Middle frontal gyrus (tissue), 1 donor: ENCODE data around the gene GGACT.
"Not testable (repeated sequence)": the region's sequence is repeated elsewhere in the genome, so short reads cannot be mapped to it uniquely, and the experiment has no call there.

Experiments
- DNase-seq: peaks from one replicate; pipeline ENCODE4 v3.0.0-alpha.2; 2015; ENCODE audit warnings: low spot score; ENCODE audit errors: extremely low spot score

GGACT gene

DNA sequence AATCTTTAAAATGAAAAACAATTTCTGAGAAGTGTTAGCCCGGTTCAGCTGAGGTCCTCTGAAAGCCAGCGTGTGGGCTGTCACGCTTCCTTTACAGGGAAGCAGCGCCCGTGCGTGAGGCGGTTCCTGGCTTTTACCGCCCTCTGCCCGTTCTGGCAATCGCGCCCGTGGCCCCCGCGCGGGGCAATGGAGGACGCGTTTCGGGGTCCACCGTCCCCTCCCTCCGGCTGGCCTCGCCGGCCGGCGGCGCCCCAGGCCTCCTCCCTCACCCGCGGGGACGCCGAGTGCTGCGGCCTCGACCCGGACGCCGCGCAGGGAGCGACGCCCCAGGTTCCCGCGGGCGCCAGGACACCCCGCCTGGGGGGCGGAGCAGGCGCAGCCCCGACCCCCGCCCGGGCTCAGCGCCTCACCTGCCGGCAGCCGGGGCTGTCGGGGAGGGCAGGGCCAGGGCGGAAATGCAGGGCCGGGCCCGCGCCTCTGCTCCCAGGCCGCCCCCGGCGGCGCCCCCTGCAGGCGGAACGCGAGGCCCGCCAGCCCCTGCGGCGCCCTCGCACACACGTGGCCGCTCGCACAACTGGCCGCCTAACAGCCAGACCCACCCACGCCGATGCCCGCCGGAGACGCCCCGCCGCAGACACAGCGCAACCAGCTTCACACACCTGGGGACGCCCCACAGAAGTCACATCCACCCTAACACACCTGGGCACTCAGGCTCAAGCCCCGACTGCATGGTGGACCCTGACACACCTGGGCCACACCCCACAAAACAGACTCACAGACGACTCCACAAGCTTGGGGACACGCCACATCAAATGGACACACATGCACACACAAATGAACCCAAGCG lies at the start of gene GGACT:
Gene GGACT (minus strand): TSS at position 459 of the 847 bp plus-strand sequence. CDS start 56,198 bp downstream, outside the sequence.
- no peak for DNase-seq

DNA sequence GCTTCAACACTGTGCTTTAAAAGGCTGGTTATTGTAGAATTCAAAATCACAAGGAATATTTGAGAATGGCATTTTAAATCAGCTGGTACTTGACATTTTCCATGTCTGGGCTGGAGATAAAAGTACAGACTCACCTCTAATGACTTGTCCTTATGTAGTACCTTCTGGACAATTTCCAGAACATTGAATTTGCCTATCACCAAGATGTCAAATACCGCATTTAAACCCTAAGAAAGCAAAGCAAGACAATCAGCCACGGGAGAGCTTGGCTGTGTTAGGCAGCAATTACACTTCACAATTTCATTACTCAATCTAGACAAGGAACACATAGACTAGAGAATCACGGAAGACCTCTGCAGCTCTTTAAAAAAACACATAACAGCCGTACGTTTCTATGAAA lies 49.2 kb upstream of the GGACT start:
- no peak for DNase-seq

DNA sequence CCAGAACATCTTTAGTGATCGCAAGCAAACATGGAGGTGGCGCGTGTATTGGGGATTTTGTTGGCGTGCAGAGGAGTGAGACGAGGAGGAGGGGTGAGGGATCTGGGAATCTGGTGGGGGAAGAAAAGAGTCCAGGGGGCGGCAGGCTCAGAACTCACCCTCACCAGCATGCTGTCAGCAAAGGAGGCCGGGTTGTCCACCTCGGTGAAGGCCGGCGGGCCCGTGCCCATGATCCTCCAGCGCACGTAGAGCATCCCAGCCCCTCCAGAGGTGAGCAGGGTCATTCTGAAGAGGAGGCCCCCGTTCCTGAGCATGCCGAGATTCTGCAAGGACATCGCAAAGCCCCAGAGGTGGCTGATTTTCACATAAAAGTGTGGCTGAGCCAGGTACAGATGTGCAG lies 48.8 kb upstream of the GGACT start:
- DNase-seq, result no peak

DNA sequence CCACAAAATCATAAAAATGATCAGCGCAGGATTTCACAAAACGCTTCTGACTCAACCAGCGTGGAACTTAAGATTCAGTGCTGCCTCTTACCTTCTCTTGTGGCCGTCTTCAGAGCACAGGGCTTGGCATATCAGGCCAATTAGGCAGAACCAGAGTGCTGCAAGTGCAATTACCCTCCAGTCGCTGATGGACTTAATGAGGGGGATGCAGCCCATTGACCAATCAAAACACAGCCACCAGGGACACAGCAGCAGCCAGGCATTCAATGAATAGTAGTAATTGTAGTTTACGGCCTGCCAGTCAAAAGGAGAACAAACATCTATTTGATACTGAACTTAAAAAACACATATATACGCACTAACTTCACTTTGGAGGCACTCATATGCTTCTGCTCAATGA lies 47.9 kb upstream of the GGACT start:
- DNase-seq, result no peak

DNA sequence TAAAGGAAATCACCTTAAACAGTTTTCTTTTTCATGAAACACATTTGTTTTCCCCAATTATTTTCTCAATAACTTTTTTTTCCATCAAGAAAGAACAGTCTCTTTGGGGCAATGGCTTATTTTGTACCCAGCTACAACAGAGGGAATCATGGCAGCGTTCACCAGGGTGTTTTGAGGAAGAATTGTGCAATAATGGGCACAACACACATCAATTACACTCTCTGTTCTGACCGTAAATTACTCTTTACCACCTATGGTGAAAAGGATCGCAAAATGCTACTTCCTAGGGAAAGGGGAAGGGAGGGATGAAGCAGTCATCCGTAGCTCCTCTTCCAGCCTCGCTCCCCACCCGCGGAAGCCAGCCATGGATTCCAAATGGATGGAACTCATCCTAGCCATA lies 47.4 kb upstream of the GGACT start:
- DNase-seq, result no peak

DNA sequence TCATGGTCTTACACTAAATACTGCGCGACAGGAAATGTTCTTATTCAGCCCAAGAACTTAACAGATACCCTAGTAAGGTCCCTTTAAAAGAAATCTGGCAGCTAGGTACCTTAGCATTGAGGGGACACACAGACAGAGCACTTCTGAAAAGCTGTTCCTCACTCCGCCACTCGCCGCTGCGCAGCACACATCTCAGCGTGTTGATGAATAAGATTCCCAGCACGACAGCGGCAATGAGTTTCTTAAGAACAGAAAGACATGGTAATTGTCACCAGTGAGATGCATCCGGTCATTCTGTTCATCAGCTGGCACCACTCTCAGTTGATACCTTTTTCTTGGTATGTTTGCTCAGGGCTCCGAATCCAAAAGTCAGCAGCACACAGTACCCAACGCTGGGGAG lies 46.1 kb upstream of the GGACT start:
- DNase-seq, result no peak

DNA sequence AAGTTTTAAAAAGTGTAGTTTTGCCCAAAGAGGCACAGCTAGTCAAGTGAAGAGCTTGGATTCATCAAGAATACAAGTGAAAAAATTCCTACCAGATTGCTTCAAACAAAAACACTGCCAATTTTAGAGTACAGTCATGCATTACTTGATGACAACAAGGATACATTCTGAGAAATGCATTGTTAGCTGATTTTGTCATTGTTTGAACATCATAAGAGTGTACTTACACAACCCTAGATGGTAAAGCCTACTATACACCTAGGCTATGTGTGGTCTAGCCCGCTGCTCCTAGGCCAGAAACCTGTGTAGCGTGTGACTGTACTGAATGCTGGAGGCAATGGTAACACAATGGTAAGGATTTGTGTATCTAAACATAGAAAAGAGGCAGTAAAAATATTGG lies 44.9 kb upstream of the GGACT start:
- no peak for DNase-seq

DNA sequence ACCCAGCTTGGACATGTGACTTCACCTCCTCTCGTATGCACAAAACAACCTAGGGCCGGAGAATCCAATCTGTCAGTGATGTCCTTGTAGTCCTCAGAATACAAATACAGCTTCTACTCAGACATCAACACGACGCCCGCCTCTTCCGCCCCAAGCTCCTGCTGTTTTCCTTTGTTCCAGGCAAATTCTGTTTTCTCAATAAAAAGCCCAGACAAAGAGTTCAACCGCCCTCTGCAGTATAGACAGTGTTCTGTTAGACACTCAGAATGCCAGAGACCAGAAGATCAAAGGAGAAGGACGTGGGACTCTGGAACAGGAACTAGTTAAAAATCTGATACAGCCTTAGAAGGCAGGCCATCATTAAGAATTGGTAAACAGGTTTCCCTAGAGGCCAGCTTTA lies 42.0 kb upstream of the GGACT start:
- no peak for DNase-seq

DNA sequence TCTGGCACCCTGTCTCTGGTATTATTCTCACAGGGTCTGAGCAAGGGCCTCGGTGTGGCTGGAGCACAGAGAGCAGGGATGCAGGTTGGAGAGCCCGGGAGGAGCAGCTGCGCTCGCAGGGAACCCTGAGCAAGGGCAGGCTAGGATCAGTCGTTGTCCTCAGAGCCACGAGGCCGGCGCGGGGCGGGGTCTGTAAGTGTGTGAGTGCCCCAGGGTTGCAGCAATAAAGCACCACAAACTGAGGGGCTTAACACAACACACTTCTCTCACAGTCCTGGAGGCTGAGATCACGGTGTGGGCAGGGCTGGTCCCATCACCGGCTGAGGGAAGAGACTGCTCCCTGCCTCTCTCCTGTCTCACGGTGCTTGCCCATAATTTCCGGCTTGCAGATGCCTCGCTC lies 38.5 kb upstream of the GGACT start:
- no peak for DNase-seq

DNA sequence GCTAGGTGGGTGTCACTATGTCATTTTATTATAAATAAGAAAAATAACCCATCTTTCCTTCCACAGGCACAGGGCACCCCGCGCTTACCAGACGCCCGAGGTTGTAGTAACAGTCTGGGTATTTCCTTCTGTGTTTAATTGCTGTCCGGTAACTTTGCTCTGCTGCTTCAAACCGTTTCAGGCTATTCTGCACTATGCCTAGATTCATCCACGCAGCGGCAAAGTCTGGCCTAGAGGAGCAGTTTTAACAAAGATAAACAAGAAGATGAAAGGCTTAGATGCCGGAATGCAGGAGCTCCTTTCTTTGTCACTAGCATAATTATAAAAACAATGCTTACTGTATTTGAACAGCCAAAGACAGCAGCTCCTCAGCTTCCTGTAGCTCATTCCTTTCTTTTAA lies 36.9 kb upstream of the GGACT start:
- DNase-seq, result no peak

DNA sequence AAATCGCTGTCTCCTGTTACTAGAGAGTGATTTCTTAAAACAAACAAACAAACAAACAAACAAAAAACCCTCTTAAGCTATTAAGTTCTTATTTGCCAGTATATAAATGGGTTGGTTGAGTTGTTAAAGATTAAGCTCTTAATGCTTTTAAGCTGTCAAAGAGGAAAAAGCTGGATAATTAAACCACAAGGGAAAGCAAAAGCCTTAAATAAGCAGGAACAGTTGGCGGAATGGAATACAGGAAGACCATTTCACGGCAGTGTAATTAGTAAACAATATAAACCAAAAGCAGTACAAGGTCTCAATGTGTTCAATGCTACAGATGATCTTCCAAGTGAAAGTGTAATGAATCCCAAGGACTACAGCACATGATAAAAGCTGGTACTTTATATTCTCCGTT lies 32.2 kb upstream of the GGACT start:
- no peak for DNase-seq

DNA sequence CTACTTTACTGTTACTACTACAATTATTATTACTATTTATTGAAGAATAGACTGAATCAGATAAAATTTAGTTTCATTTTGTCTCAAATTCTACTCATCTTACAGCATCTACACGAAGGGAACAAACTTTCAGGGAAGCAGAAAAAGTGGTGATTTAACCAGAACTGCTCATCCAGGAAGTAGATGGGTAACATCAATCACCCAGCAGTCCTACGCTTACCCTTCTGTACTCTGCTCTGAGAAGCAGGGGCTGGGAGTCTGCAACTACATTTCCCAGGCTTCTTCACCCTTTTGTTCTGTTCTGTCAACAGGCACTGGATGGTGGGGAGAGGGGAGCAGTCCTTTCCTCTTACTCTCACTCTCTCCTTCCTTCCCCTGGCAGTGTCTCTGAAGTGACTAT lies 31.4 kb upstream of the GGACT start:
- DNase-seq, result no peak

DNA sequence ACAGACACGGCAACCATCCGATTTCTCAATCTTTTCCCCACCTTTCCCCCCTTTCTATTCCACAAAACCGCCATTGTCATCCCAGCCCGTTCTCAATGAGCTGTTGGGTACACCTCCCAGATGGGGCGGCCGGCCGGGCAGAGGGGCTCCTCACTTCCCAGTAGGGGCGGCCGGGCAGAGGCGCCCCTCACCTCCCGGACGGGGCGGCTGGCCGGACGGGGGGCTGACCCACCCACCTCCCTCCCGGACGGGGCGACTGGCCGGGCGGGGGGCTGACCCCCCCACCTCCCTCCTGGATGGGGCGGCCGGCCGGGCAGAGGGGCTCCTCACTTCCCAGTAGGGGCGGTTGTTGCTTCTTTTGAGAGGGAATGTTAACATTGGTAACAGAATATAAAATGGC lies 30.3 kb upstream of the GGACT start:
- not testable (repeated sequence) for DNase-seq

DNA sequence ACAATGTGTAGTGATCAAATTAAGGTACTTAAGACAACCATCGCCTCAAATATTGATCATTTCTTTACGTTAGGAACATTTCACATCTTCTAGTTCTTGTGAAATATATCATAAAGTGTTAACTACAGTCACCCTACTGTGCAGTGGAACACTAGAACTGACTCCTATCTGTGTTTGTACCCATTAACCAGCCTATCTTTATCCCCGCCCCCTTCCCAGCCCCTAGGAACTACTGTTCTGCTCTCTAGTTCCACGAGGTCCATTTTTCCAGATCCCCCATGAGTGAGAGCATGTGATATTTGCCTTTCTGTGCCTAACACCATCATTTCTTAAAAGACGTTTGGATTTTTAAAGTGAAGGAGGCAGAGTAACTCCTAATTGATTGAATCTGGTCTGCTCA lies 24.4 kb upstream of the GGACT start:
- no peak for DNase-seq

DNA sequence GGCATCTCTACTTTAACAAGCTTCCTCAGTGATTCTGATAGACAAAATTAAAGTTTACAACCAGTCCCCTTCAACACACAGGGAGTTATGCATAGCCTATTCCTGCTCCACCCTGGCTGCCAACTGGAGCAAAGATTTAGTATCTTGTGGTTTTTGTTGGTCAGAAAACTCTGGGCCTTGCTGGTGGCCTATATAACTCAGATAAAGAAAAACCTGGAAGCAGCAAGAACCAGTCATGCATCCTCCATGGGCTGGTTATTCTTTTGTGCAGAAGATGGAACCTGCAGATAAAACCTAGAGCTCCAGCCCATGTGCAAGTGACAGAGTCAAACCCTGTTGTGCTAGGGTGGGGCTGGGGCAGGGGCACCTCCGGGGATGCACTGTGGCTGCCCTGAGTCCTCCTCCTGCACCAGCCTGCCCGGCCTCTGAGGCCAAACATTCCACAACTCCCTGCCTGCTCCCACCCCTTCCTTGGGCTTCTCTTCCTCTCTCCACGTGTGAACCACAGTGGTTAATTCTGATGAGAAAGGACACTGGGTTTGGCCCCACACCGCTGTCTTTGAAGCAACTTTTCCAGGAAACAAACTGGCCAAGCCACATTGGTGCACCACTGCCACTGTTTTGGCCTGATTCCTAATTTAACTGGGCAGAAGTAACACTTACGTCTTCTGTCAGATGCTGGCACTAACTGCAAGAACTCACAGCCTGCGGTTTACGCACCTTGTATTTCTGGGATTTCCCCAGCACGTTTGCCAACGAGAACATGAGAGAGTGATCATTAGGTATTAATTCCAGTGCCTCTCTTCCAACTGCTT lies 23.3 kb upstream of the GGACT start:
- DNase-seq, result no peak

DNA sequence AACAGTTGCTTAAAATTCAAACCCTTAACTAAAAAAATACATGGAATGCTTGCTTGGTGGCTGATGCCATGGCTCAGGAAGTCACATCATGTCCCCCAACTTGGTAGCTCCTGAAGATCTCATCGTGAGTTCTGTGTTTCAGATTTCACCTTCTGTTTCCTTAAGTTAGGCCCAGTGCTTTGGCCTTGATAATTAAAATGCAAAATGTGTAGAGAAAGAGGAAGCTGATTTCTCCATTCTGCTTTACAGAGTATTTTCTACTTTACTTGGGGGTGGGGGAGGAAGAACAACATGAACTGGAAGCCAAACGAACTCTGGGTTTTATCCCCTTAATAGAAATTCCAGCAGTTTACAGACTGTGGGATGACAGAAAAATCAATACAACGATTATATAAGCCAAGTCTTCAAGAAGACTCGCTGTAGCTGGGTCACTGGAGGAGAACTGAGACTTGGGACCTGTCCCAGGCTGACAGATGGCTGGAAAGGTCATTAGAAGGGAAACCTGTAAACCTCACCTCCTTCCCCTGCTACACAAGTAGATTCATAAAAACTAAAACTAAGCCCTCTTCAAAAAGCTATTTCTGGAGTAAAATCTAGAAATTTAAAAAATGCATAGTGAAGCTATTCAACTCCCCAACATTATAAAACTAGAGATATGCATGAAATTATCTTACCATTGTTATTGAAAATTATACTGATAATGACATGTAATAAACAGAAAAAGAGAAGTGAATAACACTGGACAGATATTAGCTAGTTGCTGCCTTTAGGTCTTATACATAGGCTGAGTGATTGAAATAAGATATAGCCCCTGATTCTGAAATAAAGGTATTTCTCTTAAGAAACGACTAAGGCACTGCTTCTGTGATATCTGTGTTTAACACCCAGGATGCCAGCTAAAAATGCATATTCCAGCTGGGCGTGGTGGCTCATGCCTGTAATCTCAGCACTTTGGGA lies 22.1 kb upstream of the GGACT start:
- DNase-seq, result no peak

DNA sequence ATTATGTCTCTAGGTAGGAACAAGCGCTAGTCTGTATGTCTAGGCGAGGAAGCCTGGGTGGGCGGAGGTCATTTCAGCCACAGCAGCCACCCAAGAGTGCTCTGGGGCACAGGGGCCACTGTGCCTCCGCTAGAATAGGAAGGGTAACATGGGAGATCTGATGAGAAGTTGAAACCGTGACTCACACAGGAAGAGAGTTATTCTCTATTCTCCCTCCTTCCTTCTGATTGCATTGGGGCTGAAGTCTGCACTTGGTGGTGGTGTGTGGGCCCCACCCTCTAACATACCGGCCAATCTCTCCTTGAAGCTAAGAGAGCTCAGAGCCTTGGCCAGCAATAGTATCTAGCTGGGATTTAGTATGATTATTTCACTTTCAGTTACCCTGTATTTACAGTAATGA lies 20.3 kb upstream of the GGACT start:
- DNase-seq, result no peak

DNA sequence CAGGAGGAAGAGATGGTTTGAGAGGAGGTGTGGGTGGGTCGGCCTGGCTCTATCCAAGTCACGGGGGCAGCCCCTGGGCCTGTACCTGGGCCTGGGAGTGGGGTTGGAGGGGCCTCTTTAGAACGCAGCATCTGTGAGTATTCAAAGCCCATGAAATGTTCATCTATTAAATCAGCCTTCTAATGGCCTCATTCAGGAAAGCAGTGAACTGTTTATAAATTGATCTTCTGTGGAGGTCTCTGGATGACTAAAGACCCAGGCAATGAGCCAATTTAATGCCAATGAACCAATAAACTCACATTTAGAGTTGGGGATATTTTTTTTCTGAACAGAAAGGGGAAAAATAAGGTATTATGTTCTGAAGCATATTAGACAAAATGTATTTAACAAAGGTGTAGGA lies 19.9 kb upstream of the GGACT start:
- DNase-seq, result no peak

DNA sequence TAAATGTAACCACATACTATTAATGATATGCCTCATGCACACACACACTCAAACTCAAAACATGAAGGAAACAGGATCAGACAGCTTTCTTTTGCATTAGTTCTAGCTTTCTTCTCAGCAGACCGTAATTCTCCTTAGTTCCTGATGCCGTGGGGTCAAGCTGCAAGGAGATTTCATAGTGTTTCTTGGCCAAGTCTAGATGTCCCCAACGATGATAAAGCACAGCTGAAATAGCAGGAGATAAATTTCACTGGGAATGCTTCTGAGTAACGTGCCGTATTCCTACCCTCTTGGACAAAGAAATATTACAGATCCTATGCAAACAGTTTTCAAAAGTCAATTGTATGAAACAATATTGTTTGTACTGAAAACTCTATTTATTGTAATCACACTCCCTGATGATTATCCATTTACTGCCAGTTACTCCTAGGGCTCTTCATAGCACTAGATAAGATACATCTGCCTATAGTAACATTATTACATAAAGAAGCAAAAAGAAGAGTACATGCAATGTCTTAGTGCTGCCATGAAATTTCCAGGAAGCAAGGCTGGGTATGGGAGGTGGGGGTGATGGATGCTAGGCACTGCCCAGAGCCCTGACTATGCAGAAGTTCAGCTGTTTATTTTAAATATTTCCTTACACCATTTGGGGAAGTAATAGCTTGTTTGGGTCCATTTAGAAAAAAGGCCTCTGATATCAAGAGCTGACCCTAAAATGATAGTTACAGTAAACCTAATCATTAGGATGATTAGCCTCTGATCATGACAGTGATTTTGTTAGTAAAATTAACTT lies 16.5 kb upstream of the GGACT start:
- DNase-seq, result no peak

DNA sequence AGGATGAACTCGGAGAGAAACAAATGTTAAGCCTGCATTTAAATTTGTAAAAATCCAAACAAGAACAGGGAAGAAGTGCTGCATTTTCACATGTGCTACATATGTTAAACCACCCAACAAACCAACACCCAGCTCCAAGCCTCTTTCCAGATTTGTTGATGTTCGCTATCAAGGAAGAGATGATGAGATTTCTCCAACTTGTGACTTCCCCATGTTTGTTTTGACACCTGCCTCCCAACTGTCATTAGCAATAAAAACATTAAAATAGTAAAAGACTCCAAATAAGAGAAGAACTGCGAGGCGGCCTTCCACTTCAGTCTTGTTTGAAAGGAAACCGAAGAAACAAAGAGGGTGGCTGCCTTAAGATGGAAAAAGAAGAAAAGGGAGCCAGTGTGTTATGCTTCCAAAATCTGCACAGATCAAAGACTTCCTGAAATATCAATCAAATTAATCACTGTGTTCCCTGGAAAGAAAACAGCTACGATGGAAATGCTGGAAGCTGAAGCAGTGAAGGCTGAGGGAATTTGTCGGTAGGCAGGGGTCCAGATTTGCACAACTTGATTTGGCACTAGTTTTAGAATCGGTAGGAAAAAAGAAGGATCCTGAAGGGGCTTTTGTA lies 14.0 kb upstream of the GGACT start:
- DNase-seq, result no peak
